Activated naive CD4-positive, alpha-beta T cell treated with Interleukin-2 at 50 U/mL for 16 hours (primary cell): Measurements from ENCODE around the gene CTNNA2.
"Not testable (repeated sequence)": the region's sequence is repeated elsewhere in the genome, so short reads cannot be mapped to it uniquely, and the experiment has no call there.

Source experiments
- DNase-seq: peaks from one replicate; pipeline ENCODE4 v3.0.0-alpha.2; 2020

The CTNNA2 gene

GRCh38 chr2:80167284-80167808 lies 654.5 kb downstream of the CTNNA2 start:
- no peak for DNase-seq

DNA sequence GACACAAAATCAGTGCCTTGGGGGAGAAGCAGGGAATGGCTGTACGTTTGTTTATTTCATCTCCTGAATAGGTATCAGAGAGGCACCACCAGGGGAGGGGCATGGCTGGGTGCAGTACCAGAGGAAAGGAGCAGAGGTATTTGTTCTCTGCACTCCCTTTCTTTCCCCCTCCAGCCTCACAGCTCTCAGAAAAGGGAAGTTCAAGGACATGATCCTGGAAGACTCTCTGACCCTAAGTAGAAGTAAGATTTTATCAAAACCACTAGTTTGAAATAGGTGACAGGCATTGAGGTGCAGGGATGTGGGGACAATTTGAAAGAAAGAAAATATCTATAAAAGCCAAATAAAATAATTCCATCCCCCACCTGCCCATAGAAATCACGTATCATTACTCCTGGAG lies 655.2 kb downstream of the CTNNA2 start:
- DNase-seq, result no peak

- DNase-seq, result no peak
These were observed 656.0 kb downstream of the CTNNA2 start for GRCh38 chr2:80168801-80169200.

GRCh38 chr2:80169811-80170594 lies 657.2 kb downstream of the CTNNA2 start:
- no peak for DNase-seq

GRCh38 chr2:80185091-80185490 lies 672.2 kb downstream of the CTNNA2 start:
- no peak for DNase-seq

- no peak for DNase-seq
These were observed 673.4 kb downstream of the CTNNA2 start for GRCh38 chr2:80186262-80186661.

GRCh38 chr2:80187156-80187555 lies 674.3 kb downstream of the CTNNA2 start:
- DNase-seq, result no peak

GRCh38 chr2:80190166-80190565 lies 677.3 kb downstream of the CTNNA2 start:
- DNase-seq, result no peak

DNA sequence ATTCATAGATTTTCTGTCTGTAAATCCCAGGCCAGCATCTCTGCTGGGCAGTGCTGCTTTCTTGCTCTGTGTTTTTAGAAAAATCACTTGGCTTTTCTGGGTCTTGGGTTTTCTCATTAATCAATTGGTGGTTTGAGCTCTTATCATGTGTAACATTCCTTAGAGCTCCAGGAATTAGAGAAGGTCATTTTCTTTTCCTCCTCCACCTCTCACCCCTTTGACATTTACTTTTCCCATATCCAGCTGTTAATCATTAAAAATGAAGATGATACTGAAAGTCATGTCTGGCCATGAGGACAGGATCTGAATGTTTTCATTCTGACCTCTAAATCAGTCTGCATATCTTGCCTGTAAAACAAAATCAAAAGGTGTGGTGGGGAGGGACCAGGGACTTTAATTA lies 680.7 kb downstream of the CTNNA2 start:
- DNase-seq, result no peak

- DNase-seq, result no peak
These were observed 682.2 kb downstream of the CTNNA2 start for GRCh38 chr2:80195034-80195433.

DNA sequence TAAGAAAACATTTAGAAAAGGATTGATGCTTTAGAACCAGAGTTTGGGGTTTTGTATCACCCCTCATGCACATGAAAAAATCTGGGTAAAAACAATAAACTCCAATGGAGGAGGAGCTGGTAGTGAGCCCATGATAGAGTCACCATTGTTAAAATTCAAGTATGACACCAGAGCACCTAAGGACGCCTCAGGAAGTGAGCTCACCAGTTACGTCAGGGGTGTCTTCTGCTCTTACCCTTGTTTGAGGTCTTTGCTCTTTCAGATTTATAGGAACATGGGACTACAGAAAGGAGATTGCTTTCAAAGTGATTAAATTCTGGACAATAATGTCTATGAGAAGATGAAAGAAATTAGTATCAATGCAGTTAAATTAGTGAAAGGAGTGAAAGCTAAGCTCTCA lies 685.2 kb downstream of the CTNNA2 start:
- no peak for DNase-seq

DNA sequence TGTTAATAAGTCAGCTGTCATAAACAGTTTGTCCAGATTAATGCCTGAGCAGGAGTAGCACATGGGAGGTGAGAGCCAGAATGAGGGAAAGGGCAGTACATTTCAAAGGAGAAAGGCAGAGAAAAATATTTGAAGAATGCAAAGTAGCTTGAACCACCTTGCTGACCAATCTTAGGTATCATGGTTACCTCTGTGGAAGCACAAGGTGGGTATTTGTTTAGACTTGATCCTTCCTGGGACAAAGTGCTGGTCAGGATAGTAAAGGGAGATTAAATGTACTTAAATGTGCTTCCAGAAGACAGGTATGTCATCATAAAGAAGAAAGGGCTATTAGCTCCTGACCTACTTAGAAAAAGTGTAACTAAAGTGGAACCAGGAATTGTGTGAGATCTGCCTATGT lies 686.7 kb downstream of the CTNNA2 start:
- no peak for DNase-seq

- DNase-seq, result not testable (repeated sequence)
These were observed 691.1 kb downstream of the CTNNA2 start for GRCh38 chr2:80203929-80204328.

DNA sequence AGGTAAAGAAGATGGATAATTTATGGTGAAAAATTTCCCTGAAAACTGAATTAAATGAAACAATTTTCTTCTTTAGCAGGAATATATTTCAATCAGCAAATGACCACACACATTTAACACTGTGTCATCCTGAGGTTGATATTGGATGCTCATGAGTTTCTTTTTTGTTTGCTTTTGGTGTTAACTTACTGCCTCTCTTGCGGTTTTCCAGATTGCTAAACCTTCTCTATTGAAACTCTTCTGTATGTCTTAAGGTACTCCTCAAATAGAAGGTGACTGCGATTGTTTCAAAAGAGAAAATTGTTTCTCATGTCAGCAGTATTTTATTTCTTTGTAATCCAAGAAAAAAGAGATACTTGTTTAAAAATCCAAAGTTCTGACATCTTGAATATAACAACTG lies 692.6 kb downstream of the CTNNA2 start:
- no peak for DNase-seq

DNA sequence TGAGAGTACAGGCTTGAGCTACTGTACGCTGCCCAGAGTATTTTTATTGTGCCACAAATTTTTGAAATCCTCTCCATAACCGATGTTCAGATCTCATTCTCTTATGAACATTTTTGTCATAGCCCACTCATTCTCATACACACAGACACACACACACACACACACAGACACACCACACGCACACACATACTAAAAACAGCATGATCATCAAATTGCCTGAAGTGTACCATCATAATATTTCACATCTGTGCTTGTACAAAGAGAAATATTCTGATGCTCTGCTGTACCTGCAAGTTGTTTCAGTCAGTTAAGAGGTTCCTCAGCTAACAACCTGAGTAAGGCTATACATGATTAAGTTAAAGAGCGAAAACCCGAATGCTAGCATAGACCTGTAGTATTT lies 696.6 kb downstream of the CTNNA2 start:
- no peak for DNase-seq

DNA sequence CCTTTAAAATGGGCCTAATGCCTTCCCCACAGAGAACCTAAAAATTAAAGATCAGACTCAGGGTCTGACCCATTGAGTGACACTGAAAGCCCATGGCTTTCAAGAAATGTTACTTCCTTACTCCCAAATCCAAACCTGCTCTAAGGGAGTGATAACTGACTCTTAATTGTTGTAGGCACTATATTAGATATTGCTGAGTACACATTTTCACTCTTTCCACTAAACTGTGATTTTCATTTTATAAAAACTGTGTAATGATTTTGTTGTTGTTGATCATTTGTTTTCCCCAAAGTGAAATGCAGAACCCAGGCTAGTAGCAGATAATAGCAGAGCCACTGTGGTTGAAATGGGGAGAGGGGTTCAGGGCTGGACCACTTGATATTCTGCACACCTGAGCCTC lies 704.6 kb downstream of the CTNNA2 start:
- DNase-seq, result no peak

DNA sequence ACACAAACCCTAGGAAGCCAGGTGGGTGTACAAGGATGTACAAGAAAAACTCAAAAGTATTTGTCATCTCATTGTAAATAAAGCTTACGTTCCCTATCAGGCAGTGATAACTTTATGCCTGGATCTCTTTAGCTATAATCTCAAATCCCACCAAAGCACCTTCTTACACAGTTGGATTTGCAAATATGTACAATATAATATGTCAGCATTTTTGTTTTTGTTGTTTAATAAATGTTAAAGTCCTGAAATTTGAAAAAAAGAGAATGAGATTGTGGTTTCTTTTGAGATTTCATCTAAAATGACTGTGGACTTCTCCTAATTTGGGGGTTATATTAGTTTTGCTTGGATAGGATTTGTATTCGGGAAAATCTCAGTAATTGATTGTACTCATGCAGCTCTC lies 709.8 kb downstream of the CTNNA2 start:
- no peak for DNase-seq

DNA sequence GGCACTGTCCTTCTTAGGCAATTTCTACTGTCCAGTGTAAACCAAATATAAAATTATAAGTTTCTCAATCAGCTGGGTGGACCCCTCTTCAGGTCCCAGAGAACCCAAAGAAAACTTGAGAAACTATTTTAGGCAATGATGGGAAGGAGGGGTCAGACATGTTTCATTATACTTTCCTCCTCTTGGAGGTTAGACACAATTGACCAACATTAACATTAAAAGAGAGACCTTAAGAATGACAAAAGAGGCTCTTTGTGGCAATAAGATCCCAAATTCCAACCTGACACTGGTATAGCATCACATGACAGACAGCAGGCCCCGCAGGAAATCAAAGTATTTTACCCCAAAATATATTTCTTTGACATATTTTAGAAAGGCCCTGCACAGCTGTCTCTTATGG lies 718.6 kb downstream of the CTNNA2 start:
- no peak for DNase-seq

DNA sequence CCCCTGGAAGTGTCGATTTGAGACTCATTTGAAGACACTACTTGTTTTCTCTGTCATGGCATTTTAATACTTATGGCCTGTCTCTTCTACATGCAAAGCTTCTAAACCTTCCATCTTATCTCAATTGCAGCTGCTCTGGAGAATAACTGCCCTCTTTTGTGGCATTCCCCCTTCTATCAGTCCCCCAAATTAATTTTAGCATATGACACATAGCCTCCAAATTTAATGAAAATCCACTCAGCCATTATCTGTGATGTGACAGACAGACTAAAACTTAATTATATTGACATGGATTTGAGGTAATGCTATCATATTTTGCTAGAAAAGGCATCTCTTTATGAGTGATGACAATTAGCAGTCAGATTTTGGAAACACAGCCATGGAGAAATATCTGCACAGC lies 720.5 kb downstream of the CTNNA2 start:
- no peak for DNase-seq

DNA sequence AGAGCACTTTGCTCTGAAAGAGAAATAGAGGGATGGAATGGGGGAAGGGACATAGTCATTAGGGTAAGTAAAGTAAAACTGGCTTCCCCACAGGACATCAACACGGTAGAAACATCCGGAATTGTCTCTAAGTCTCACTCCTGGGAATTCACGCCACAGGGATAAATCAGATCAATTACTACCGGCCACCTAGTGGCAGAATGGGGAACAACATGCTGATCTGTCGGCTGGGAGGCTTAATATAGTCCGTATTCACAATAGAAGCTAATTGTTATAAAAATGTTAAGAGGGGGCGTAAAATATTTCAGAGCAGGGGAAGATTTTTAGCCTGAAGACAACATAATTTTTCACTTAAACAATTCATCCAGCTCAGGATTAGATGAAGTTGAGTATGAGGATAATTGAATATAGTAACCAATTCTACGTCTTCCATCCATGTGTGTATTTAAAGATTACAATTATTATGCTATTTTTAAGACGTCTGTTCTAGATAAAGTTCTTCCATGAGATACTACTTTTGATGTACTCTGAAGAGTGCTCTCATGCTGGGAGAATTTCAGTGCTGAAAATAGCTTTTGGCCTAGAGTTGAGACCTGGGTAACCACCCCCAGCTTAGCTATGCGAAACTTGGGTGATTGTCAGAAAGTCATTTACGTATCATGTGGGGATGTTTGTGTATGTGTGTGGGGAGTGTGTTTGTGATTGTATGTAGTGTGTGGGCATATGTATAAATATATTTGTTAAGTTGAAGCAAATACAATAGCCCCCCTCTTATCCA lies 726.0 kb downstream of the CTNNA2 start:
- no peak for DNase-seq

- DNase-seq, result no peak
These were observed 729.6 kb downstream of the CTNNA2 start for GRCh38 chr2:80242355-80242910.

- DNase-seq, result no peak
These were observed 732.2 kb downstream of the CTNNA2 start for GRCh38 chr2:80244905-80245584.

DNA sequence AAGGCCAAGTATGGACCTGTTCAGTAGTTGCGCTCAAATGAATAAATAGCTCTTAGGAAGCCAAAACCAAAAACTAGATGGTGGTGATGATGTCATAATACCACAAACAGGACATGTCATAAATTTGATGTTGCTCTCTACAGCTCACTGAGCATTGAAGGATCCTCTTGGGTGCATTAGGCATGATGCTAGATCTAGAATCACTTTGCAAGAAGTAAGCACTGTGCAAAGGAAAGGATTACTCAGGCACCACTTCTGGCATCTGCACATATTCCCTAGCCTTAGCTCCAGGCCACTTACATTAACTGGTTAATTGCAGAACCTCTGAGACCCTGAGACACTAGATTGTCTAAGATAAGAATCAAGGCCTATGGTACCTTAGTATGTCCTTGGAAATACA lies 733.7 kb downstream of the CTNNA2 start:
- DNase-seq, result no peak
